Non-pigmented ciliary epithelial cell (primary cell): ENCODE results near the gene GRWD1.

Source experiments
- DNase-seq: peaks from one replicate; pipeline ENCODE4 v3.0.0-alpha.2; 2010; ENCODE audit warnings: low read depth

GRWD1 gene

DNA sequence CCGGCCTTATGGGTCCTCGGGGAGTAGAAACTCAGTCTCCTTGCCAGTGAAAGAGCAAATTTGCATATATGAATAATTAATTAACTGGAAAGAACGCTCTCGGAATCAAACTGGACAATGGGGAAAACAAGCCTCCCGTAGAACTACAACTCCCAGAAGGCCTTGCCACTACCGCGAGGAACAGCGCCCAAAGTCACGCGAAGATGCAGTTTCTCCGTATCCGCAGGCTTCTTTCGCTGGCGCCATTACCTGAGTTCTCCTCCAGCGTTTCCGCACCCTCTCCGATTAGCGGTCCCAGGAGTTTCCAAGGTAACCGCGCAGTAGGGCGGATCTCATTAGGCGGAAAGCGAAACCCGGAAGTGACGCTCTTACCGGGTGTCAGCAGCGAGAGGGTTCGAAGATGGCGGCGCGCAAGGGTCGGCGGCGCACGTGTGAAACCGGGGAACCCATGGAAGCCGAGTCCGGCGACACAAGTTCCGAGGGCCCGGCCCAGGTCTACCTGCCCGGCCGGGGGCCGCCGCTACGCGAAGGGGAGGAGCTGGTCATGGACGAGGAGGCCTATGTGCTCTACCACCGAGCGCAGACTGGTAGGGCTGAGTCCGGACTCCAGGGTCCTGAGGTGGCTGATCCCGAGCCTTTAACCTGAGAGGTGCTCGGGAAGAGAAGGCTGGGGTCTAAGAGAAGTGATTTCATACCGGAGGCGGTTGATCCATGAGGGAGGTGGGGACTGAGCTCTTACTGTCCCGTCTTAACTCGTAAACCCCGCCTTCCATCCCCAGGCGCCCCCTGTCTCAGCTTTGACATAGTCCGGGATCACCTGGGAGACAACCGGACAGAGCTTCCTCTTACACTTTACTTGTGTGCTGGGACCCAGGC lies at the start of gene GRWD1:
TSS of gene GRWD1 (plus strand) at position 378 of the 876 bp plus-strand sequence. CDS start at position 401, 23 bp downstream.
- peak; percentile 79 for DNase-seq

DNA sequence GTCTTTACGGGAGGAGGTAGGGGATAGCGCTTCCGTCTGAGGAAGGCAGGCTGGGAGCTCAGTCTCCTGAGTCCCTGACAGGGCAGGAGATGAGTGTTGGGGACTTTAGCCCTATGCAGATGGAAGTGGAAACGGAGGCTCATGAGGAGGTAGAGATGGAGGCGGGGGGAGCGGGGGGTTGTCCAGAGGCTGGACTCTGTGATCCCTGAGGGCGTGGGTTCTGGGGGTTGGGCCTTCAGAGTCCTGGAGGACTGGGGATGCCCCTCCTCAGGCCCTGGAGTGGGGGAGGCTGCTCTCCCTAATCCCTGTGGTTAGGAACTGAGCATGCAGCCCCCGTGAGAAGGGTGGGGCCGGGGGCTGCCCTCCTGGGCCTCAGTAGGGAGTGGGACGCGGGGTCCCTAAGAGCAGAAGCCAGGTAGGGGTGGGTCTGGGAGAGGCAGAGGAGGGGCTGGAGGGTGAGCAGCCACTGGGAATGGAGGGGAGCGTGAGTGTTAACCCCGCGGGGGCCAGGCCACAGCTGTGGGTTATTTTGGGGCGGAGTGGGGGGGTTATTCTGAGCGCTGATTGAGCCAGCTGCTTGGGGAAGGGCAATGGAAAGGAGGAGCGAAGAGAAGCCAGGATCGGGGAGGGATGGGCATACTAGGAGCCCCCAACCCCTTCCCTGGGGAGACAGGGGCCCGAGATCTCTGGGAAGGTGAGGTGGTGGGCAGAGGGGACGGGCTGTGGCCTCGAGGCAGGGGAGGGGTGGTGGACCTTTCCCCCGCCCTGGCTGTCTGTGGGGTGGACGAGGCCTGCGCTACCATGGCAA lies 49.6 kb upstream of the GRWD1 start:
- DNase-seq = no peak

DNA sequence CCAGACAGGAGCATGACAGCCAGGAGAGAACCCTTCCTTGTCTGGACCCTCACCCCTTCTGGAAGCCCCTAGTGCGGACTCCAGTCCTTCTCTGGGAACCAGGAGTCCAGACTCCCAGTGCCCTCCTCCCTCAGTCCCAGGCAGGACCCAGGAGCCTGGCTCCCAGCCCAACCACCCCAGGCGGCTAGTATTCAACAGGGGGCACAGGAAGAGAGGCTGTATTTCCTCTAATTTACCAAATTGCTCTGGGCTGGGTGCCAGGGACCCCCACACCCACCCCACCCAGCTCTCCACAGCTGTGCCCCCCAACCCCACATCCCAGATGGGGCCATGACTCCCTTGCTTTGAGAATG lies 49.0 kb upstream of the GRWD1 start:
- no peak for DNase-seq

DNA sequence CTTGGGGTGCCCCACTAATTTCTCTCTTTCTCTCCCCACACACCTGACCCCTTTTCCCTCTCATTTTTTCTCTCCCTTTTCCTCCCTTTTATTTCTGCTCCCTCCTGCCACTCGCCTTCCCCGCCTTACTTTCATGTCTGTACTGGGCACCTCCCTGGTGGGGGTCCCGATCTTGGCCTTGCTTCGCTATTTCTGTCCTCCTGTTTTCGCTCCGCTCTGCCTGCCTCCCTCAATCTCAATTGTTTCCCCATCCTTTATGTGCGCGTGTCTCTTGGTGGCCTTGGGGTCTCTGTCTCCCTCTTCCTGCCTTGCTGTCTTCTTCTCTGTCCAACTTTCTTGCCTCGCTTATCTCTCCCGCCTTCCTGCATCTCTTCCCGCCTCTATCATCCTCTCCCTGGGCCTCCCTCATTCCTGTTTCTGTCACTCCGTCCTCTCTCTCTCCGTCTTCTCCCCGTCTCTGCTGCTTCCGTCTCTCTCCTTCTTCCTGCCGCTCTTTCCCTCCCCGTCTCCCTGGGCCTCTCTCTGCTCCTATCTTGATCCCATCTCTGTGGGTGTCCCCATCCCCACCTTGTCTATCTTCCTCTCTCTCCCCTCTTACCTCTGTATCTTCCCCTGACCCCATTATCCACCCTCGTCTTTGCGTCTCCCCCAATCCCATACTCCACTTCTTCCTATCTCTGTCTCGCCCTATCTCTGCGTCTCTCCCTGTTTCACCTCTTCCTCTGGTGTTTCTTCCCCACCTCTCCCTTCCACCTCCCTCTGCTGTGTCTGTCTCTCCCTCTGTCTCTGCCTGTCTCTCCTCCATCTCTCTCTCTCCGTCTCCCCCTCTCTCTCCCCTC lies 48.3 kb upstream of the GRWD1 start:
- no peak for DNase-seq

DNA sequence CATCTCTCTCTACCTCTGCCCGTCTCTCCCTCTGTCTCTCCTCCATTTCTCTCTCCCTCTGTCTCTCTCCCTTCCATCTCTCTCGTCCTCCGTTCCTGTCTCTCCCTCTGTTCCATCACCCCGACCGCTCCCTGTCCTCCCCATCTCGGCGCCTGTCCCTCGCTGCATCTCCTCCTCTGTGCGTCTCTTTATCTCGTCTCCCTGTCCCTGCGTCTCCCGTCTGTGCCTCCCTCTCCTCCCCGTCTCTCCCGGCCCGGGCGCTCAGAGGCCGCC lies 47.7 kb upstream of the GRWD1 start:
- no peak for DNase-seq

GRCh38 chr19:48398375-48399235 lies 47.2 kb upstream of the GRWD1 start:
- DNase-seq = no peak

- no peak for DNase-seq
These were observed 45.6 kb upstream of the GRWD1 start for GRCh38 chr19:48400018-48400742.

- DNase-seq = no peak
These were observed 44.5 kb upstream of the GRWD1 start for GRCh38 chr19:48401287-48401686.

- DNase-seq = no peak
These were observed 42.2 kb upstream of the GRWD1 start for GRCh38 chr19:48403606-48404005.

- DNase-seq = no peak
These were observed 40.6 kb upstream of the GRWD1 start for GRCh38 chr19:48405010-48405659.

- no peak for DNase-seq
These were observed 39.9 kb upstream of the GRWD1 start for GRCh38 chr19:48405850-48406249.

GRCh38 chr19:48413879-48414587 lies 31.8 kb upstream of the GRWD1 start:
- DNase-seq = no peak

GRCh38 chr19:48415395-48415794 lies 30.4 kb upstream of the GRWD1 start:
- no peak for DNase-seq

- no peak for DNase-seq
These were observed 30.0 kb upstream of the GRWD1 start for GRCh38 chr19:48415806-48416221.

DNA sequence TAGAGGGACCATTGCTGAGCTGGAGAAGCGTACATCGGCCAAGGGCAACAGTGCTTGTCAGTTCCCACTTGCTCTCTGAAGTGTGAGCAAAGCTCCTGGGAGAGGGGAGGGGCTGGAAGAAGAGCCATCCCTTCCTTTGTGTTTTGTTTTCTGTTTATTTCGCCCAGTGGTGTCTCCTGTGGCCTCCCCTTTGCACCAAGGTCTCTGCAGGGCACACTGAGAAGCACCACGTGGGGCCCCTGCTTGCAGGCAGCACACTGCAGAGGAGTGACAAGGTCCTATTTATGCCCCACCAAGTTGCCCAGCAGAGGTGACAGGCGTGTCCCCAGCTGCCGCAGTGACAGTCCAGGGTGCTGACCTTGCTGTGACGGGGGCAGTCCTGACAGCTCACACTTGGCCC lies 28.4 kb upstream of the GRWD1 start:
- no peak for DNase-seq

DNA sequence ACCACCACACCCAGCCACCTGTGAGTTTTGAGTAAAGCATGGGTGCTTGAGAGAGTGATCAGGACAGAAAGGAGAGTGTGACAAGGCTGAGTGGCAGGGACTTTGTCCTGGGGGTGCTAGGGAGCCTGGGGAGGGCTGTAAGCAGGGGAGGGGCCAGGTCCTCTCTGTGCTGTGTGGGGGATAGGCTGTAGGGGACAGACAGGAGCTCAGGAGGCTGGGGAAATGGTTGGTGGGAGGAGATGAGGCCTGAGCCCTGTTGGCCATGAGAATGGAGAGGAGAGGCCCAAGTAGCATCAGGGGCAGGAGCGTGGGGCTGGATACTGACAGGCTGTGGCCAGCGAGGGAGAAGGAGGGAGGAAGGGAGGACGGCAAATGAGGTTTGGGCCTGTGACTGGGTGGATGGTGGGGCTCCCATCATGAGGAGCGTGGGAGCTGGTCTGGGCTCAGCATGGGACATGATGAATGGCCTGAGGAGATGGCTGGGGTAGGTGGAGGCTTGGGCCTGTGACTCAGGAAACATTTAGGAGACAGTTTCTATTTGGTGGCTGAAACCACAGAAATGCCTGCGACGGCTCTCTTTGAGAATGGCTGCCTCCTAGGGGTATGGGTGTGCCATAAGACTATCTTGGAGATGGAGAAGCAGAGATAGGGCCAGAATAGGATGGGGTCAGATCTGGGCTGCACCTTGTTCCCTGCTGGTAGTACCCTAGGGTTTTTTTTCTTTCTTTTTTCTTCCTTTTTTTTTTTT lies 27.3 kb upstream of the GRWD1 start:
- DNase-seq = no peak

DNA sequence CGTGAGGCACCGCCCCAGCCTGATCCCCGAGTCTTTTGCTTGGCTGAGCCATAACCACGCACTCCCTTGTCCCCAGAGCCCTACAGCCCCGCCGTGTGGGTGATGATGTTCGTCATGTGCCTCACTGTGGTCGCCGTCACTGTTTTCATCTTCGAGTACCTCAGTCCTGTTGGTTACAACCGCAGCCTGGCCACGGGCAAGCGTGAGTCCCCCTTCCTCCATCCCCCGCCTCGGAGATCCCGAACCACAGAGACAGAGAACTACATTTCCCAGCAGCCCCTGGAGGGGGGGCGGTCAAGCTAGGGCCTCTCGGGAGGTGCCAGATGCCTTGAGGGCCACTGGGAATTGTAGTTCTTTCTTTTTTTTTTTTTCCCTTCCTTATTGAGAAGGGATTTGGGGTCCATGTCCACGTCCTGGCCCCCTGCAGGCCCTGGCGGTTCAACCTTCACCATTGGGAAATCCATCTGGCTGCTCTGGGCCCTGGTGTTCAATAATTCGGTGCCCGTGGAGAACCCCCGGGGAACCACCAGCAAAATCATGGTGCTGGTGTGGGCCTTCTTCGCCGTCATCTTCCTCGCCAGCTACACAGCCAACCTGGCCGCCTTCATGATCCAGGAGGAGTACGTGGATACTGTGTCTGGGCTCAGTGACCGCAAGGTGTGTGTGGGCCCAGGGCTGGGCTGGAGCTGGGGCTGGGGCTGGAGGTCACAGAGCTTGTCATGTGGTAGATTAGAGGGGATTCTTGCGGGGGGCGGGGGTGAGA lies 26.4 kb upstream of the GRWD1 start:
- DNase-seq = no peak

DNA sequence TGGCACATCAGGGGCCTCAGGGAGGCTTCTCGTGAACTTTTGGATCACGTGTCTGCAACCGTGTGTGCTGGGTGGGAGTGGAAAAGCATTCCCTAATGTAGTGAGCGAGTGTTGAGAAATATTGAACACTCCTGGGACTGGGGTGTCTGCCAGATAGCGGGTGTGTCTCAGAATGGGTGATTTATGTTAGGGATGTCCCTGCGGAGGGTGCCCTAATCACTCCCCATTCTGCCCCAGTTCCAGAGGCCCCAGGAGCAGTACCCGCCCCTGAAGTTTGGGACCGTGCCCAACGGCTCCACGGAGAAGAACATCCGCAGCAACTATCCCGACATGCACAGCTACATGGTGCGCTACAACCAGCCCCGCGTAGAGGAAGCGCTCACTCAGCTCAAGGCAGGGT lies 24.2 kb upstream of the GRWD1 start:
- DNase-seq = no peak
